ENCODE measurements around the gene TMEM116.

- no peak for TF ChIP-seq CTCF (IDR thresholded peaks at IDR 0.05; ENCODE audit: low read depth, low read length, poor library complexity, severe bottlenecking)
- TF ChIP-seq EZH2phosphoT487 (IDR thresholded peaks at IDR 0.05; ENCODE audit: borderline replicate concordance, low read length), result no peak
Observed at GRCh38 chr12:111905502-111905901, 107.5 kb downstream of the TMEM116 start.

Measured in DOHH2 (cell line).